Osteoblast (primary cell): ENCODE data around the gene GGA1. TPM values are rescaled to one million over a fixed set of nuclear protein-coding genes. Genes with fewer than 3 reads are reported as not detected.
A peak's percentile ranks its signal among the peaks of the same experiment; 100 is the strongest.
"Not testable (repeated sequence)": the region's sequence is repeated elsewhere in the genome, so short reads cannot be mapped to it uniquely, and the experiment has no call there.

Experiments used
- DNase-seq: peaks from one replicate; pipeline ENCODE4 v3.0.0; 2011; ENCODE audit warnings: low spot score, mixed read lengths; ENCODE audit not compliant: insufficient read length; ENCODE audit errors: missing footprints
- H2AFZ ChIP-seq: 2 replicates; pipeline ENCODE4 v1.6.0; 2011; ENCODE audit warnings: mild to moderate bottlenecking, low read length
- H3K27ac ChIP-seq: 2 replicates; pipeline ENCODE4 v1.5.1; 2011; ENCODE audit warnings: mild to moderate bottlenecking, low read depth, low read length, moderate library complexity
- H3K27me3 ChIP-seq: 2 replicates; pipeline ENCODE4 v1.6.0; 2012; ENCODE audit warnings: mild to moderate bottlenecking, control low read depth, inconsistent platforms, low read length, moderate library complexity; ENCODE audit not compliant: insufficient read depth
- H3K36me3 ChIP-seq: 2 replicates; pipeline ENCODE4 v1.5.1; 2011; ENCODE audit warnings: mild to moderate bottlenecking, low read length, control low read depth, moderate library complexity; ENCODE audit not compliant: insufficient read depth
- H3K4me1 ChIP-seq: 2 replicates; pipeline ENCODE4 v1.5.1; 2011; ENCODE audit warnings: mild to moderate bottlenecking, low read length, control low read depth, moderate library complexity; ENCODE audit not compliant: insufficient read depth
- H3K4me2 ChIP-seq: 2 replicates; pipeline ENCODE4 v1.6.0; 2011; ENCODE audit warnings: mild to moderate bottlenecking, low read length; ENCODE audit not compliant: insufficient read depth
- H3K4me3 ChIP-seq: fragments of 200-600 bp; sonication (generic); 3 replicates; pipeline ENCODE4 v1.5.1; 2012; ENCODE audit warnings: mild to moderate bottlenecking, low read length, inconsistent platforms; ENCODE audit not compliant: insufficient read depth
- H3K79me2 ChIP-seq: 2 replicates; pipeline ENCODE4 v1.6.0; 2012; ENCODE audit warnings: mild to moderate bottlenecking, low read length, control low read depth, inconsistent platforms; ENCODE audit not compliant: insufficient read depth
- H3K9me3 ChIP-seq: 2 replicates; pipeline ENCODE4 v1.5.1; 2011; ENCODE audit warnings: low read depth, low read length, control low read depth
- H4K20me1 ChIP-seq: 2 replicates; pipeline ENCODE4 v1.6.0; 2012; ENCODE audit warnings: mild to moderate bottlenecking, low read length, control low read depth; ENCODE audit not compliant: insufficient read depth
- CTCF ChIP-seq: IDR thresholded peaks from 2 replicates; pipeline ENCODE4 v1.5.1; 2011; ENCODE audit warnings: mild to moderate bottlenecking, low read depth, low read length, moderate library complexity; ENCODE audit errors: extremely low read depth
- total RNA-seq: library from RNA; depleted of rRNA; stranded (reverse); fragments of >200 nt; gene quantifications from 2 replicates; pipeline ENCODE4 v1.2.3, GENCODE V29; 2012

The GGA1 gene
- total RNA-seq, 1 donor = 36.2 TPM

- Histone ChIP-seq H3K27ac (no peak overlapping the region), H3K27me3 (peaks cover 19% of the 10 kb centered on the region), H2AFZ (no peak overlapping the region), H3K4me1 (peaks cover 8% of the 10 kb centered on the region), H3K4me2 (peak overlapping the region; percentile 56), H3K36me3 (no peaks in the 10 kb centered on the region), H4K20me1 (no peaks in the 10 kb centered on the region), H3K4me3 (peak overlapping the region; percentile 10), H3K9me3 (no peaks in the 10 kb centered on the region), H3K79me2 (no peaks in the 10 kb centered on the region)
- TF ChIP-seq CTCF = no peak
- peak; percentile 52 for DNase-seq
These were observed 6.8 kb upstream of the GGA1 start for GRCh38 chr22:37601540-37602442.

GRCh38 chr22:37602546-37603277, 5.9 kb upstream of the GGA1 start:
- H3K36me3 ChIP-seq, H4K20me1 ChIP-seq, H3K79me2 ChIP-seq, H3K4me2 ChIP-seq, DNase-seq, H3K9me3 ChIP-seq, H3K27ac ChIP-seq, H3K4me3 ChIP-seq, H2AFZ ChIP-seq: not testable (repeated sequence)
- H3K4me1 ChIP-seq = peaks cover 14% of the 10 kb centered on the region
- H3K27me3 ChIP-seq = peaks cover 19% of the 10 kb centered on the region

- H3K36me3 ChIP-seq = no peaks in the 10 kb centered on the region
- no peak for TF ChIP-seq CTCF
- H3K4me1 ChIP-seq = peaks cover 18% of the 10 kb centered on the region
- no peak overlapping the region for H3K4me2 ChIP-seq
- H3K79me2 ChIP-seq = peaks cover 2% of the 10 kb centered on the region
- H2AFZ ChIP-seq = no peak overlapping the region
- H4K20me1 ChIP-seq = no peaks in the 10 kb centered on the region
- peaks cover 19% of the 10 kb centered on the region for H3K27me3 ChIP-seq
- H3K4me3 ChIP-seq = no peak overlapping the region
- no peak overlapping the region for H3K27ac ChIP-seq
- peak; percentile 62 for DNase-seq
- no peaks in the 10 kb centered on the region for H3K9me3 ChIP-seq
These were observed 4.6 kb upstream of the GGA1 start for GRCh38 chr22:37604074-37604473.

GRCh38 chr22:37604875-37605274, 3.8 kb upstream of the GGA1 start:
- peaks cover 19% of the 10 kb centered on the region for H3K27me3 ChIP-seq
- no peaks in the 10 kb centered on the region for H4K20me1 ChIP-seq
- H3K36me3 ChIP-seq = no peaks in the 10 kb centered on the region
- peaks cover 24% of the 10 kb centered on the region for H3K4me1 ChIP-seq
- no peak overlapping the region for H3K4me2 ChIP-seq
- TF ChIP-seq CTCF = no peak
- H3K9me3 ChIP-seq = no peaks in the 10 kb centered on the region
- no peak for DNase-seq
- H3K4me3 ChIP-seq = no peak overlapping the region
- H2AFZ ChIP-seq = no peak overlapping the region
- no peak overlapping the region for H3K27ac ChIP-seq
- peaks cover 10% of the 10 kb centered on the region for H3K79me2 ChIP-seq
